ENCODE results near the gene DCHS1.

DNA sequence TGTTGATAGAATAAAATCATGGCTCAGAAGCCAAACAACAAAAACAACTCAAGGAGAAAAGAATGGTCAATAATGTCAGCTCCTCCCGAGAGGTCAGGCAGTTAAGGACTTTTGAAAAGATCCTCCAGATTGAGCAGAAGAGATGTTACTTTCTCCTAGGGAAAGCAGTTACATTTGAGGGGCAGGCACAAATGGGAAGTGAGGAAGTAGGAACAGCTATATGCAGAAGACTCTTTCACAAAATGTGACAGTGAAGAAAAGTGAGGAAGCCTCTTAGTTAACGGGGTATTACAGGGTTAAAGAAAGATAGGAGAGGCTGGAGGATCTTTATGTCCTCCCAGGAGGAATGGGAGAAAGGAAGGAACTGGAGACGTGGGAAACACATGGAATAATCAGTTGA is 3.4 kb downstream of the DCHS1 start:
- TF ChIP-seq, protein P1, sequence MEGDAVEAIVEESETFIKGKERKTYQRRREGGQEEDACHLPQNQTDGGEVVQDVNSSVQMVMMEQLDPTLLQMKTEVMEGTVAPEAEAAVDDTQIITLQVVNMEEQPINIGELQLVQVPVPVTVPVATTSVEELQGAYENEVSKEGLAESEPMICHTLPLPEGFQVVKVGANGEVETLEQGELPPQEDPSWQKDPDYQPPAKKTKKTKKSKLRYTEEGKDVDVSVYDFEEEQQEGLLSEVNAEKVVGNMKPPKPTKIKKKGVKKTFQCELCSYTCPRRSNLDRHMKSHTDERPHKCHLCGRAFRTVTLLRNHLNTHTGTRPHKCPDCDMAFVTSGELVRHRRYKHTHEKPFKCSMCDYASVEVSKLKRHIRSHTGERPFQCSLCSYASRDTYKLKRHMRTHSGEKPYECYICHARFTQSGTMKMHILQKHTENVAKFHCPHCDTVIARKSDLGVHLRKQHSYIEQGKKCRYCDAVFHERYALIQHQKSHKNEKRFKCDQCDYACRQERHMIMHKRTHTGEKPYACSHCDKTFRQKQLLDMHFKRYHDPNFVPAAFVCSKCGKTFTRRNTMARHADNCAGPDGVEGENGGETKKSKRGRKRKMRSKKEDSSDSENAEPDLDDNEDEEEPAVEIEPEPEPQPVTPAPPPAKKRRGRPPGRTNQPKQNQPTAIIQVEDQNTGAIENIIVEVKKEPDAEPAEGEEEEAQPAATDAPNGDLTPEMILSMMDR (IDR thresholded peaks at IDR 0.05; ENCODE audit: low read depth, low read length, poor library complexity, severe bottlenecking): no peak
- no peak for TF ChIP-seq EZH2phosphoT487 (IDR thresholded peaks at IDR 0.05; ENCODE audit: borderline replicate concordance, low read length)

All from DOHH2 (cell line).